ENCODE measurements around the gene ESF1.

ESF1 gene

DNA sequence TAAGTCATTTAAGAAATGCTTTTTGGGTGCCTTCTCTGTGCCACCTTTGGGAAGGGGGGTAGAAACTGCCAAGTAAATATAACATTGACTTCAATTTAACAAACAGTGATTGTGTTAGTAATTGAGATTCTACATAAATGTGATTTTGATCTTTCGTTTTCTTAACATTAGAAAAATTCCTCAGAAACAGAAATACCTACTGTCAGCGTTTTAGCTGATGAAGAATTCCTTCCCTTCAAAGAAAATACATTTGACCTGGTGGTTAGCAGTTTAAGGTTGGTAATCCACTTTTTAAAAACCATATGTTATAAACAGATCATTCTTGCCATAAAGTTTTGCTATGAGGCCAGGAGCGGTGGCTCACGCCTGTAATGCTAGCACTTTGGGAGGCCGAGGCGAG, 9.9 kb upstream of the ESF1 start:
- no peak for TF ChIP-seq SPI1 (IDR thresholded peaks at IDR 0.05; ENCODE audit: borderline replicate concordance, low read depth)
- TF ChIP-seq, protein P1, sequence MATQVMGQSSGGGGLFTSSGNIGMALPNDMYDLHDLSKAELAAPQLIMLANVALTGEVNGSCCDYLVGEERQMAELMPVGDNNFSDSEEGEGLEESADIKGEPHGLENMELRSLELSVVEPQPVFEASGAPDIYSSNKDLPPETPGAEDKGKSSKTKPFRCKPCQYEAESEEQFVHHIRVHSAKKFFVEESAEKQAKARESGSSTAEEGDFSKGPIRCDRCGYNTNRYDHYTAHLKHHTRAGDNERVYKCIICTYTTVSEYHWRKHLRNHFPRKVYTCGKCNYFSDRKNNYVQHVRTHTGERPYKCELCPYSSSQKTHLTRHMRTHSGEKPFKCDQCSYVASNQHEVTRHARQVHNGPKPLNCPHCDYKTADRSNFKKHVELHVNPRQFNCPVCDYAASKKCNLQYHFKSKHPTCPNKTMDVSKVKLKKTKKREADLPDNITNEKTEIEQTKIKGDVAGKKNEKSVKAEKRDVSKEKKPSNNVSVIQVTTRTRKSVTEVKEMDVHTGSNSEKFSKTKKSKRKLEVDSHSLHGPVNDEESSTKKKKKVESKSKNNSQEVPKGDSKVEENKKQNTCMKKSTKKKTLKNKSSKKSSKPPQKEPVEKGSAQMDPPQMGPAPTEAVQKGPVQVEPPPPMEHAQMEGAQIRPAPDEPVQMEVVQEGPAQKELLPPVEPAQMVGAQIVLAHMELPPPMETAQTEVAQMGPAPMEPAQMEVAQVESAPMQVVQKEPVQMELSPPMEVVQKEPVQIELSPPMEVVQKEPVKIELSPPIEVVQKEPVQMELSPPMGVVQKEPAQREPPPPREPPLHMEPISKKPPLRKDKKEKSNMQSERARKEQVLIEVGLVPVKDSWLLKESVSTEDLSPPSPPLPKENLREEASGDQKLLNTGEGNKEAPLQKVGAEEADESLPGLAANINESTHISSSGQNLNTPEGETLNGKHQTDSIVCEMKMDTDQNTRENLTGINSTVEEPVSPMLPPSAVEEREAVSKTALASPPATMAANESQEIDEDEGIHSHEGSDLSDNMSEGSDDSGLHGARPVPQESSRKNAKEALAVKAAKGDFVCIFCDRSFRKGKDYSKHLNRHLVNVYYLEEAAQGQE (IDR thresholded peaks at IDR 0.05; ENCODE audit: insufficient replicate concordance, low read depth) = no peak
- TF ChIP-seq, protein P2, sequence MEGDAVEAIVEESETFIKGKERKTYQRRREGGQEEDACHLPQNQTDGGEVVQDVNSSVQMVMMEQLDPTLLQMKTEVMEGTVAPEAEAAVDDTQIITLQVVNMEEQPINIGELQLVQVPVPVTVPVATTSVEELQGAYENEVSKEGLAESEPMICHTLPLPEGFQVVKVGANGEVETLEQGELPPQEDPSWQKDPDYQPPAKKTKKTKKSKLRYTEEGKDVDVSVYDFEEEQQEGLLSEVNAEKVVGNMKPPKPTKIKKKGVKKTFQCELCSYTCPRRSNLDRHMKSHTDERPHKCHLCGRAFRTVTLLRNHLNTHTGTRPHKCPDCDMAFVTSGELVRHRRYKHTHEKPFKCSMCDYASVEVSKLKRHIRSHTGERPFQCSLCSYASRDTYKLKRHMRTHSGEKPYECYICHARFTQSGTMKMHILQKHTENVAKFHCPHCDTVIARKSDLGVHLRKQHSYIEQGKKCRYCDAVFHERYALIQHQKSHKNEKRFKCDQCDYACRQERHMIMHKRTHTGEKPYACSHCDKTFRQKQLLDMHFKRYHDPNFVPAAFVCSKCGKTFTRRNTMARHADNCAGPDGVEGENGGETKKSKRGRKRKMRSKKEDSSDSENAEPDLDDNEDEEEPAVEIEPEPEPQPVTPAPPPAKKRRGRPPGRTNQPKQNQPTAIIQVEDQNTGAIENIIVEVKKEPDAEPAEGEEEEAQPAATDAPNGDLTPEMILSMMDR (IDR thresholded peaks at IDR 0.05; ENCODE audit: insufficient read depth, low read length) = no peak
- no peak for TF ChIP-seq GABPA (IDR thresholded peaks at IDR 0.05; ENCODE audit: low read depth)
- no peak for TF ChIP-seq POLR2AphosphoS5 (IDR thresholded peaks at IDR 0.05; ENCODE audit: low read depth)
- DNase-seq (ENCODE audit: low read depth in 1 of 2, low spot score in 1 of 2) = no peak
- no peak overlapping the region for H3K4me3 ChIP-seq (replicated peaks; ENCODE audit: insufficient read depth, low read length)
- no peaks in the 10 kb centered on the region for H3K27me3 ChIP-seq (ENCODE audit: insufficient read depth, poor library complexity, severe bottlenecking)
- H3K27ac ChIP-seq (replicated peaks) = no peak overlapping the region

DNA sequence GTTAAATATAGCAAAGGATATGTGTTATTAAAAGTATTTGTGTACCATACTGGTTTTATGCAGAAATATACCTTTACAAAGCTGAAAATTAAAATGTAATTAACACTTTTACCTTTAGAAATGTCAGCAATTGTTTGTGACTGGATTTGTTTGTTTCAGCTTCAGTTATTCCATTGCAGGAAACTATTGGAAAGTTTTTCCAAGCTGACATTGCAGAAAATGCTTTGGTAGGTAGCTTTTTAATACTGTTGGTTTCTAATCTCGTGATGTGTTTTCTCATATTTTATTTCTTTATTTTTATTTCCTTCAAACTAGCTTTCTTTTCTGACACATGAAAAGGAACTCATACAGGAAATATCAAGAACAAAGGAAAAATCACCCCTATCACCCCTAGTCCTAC, 8.3 kb upstream of the ESF1 start:
- no peak for DNase-seq (ENCODE audit: low read depth in 1 of 2, low spot score in 1 of 2)
- H3K4me3 ChIP-seq (replicated peaks; ENCODE audit: insufficient read depth, low read length) = no peak overlapping the region
- H3K27ac ChIP-seq (replicated peaks) = no peak overlapping the region
- H3K27me3 ChIP-seq (ENCODE audit: insufficient read depth, poor library complexity, severe bottlenecking) = no peaks in the 10 kb centered on the region
- TF ChIP-seq SPI1 (IDR thresholded peaks at IDR 0.05; ENCODE audit: borderline replicate concordance, low read depth) (no peak), POLR2AphosphoS5 (IDR thresholded peaks at IDR 0.05; ENCODE audit: low read depth) (no peak), GABPA (IDR thresholded peaks at IDR 0.05; ENCODE audit: low read depth) (no peak)
- TF ChIP-seq, protein P2 (IDR thresholded peaks at IDR 0.05; ENCODE audit: insufficient read depth, low read length) = no peak
- TF ChIP-seq, protein P1 (IDR thresholded peaks at IDR 0.05; ENCODE audit: insufficient replicate concordance, low read depth) = no peak

DNA sequence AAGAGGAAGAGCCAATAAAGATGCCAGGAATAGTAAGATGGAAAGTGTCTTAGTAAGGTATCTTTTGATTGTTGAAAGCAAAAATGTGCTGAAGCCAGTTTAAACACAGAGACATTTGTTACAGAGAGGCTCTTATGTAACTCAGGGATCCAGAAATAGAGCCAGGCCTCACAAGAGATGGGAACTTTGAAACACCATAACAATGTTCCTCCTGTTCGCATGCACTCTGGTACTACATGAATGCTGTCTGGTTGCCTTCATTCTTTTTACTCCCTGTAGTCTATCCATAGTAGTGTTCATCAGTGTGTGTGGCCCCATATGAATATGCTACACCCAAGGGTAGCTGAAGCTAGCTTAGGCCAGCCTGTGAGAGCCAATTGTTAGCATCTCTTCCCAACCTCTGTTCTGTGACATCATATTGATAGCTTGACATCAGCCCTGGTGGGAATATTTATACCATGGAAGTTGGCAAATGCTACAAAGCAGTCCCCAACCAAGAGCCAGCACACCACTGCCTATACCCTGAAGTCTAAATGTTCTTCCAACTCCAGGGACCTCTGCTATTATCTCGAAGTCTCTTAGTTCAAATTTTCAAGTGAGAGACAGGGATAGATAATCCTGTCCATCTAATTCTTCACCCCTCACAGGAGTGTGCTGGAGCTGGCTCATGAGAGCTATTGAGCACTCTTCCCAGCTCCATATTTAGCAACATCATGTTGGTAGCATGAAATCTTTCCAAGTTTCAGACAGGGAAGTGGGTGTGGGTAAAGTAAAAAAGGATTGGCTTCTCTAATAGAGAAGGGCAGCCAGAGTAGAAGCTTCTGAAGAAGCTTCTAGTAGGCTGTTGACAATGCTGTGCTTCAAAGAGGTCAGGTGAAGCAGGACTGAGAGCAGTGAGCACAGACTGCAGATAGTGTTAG, 7.1 kb upstream of the ESF1 start:
- DNase-seq (ENCODE audit: low read depth in 1 of 2, low spot score in 1 of 2) = no peak
- Histone ChIP-seq H3K27ac (replicated peaks) (no peak overlapping the region), H3K4me3 (replicated peaks; ENCODE audit: insufficient read depth, low read length) (no peak overlapping the region), H3K27me3 (ENCODE audit: insufficient read depth, poor library complexity, severe bottlenecking) (no peaks in the 10 kb centered on the region)
- TF ChIP-seq, protein P2 (IDR thresholded peaks at IDR 0.05; ENCODE audit: insufficient read depth, low read length) = no peak
- TF ChIP-seq GABPA (IDR thresholded peaks at IDR 0.05; ENCODE audit: low read depth) = no peak
- no peak for TF ChIP-seq POLR2AphosphoS5 (IDR thresholded peaks at IDR 0.05; ENCODE audit: low read depth)
- no peak for TF ChIP-seq SPI1 (IDR thresholded peaks at IDR 0.05; ENCODE audit: borderline replicate concordance, low read depth)
- TF ChIP-seq, protein P1 (IDR thresholded peaks at IDR 0.05; ENCODE audit: insufficient replicate concordance, low read depth) = no peak
